Mammary epithelial cell (primary cell): ENCODE results near the gene FRY.

ENCODE experiments used
- EZH2 ChIP-seq: IDR thresholded peaks from 2 replicates; pipeline ENCODE4 v1.6.1; 2012; ENCODE audit warnings: low read length, inconsistent platforms, borderline replicate concordance
- TF ChIP-seq, protein P1 (sequence below), 2 donors: IDR thresholded peaks in 1 of 2; conservative IDR thresholded peaks in 1 of 2; 2 replicates each; pipeline ENCODE4 v1.5.1; 2011 to 2012; ENCODE audit warnings: inconsistent platforms in 2 of 2, low read length in 2 of 2, mild to moderate bottlenecking in 2 of 2, control low read depth in 1 of 2, low read depth in 1 of 2; ENCODE audit not compliant: insufficient read depth in 1 of 2; ENCODE audit errors: extremely low read depth in 1 of 2

DNA sequence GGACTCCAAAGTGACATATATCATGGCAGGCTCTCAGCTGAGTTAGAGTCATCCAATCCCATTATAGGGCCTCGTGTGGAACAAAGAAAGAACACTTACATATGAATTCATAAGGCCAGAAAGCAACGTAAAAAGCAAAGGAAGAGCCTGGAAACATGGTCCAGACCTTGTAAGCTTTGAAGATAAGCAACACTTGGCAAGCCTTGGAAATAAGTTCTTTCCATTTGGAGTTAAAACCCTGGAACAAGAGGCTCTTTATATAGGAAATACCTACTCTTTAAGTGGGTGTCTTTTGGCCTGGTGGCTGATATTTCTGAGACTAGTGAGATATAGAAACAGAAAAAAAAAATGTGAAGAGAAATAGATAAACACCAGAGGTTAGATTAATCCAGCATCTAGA lies 234.2 kb downstream of the FRY start:
- TF ChIP-seq, protein P1, sequence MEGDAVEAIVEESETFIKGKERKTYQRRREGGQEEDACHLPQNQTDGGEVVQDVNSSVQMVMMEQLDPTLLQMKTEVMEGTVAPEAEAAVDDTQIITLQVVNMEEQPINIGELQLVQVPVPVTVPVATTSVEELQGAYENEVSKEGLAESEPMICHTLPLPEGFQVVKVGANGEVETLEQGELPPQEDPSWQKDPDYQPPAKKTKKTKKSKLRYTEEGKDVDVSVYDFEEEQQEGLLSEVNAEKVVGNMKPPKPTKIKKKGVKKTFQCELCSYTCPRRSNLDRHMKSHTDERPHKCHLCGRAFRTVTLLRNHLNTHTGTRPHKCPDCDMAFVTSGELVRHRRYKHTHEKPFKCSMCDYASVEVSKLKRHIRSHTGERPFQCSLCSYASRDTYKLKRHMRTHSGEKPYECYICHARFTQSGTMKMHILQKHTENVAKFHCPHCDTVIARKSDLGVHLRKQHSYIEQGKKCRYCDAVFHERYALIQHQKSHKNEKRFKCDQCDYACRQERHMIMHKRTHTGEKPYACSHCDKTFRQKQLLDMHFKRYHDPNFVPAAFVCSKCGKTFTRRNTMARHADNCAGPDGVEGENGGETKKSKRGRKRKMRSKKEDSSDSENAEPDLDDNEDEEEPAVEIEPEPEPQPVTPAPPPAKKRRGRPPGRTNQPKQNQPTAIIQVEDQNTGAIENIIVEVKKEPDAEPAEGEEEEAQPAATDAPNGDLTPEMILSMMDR (conservative IDR thresholded peaks at IDR 0.05 in 1 of 2, IDR thresholded peaks at IDR 0.05 in 1 of 2; ENCODE audit: extremely low read depth in 1 of 2, insufficient read depth in 1 of 2, low read depth in 1 of 2, low read length in 2 of 2): no peak
- TF ChIP-seq EZH2: no peak
